Subcutaneous abdominal adipose tissue (tissue), 5 donors: ENCODE data around the gene CRYBG1.
A peak's percentile ranks its signal among the peaks of the same experiment; 100 is the strongest.

Source experiments
- H3K27ac ChIP-seq: one replicate; pipeline ENCODE4 v1.7.0; 2013; ENCODE audit warnings: low read depth, mild to moderate bottlenecking, inconsistent platforms, low read length, moderate library complexity
- H3K27me3 ChIP-seq, 5 donors: one replicate each; pipeline ENCODE4 v1.7.0; 2013; ENCODE audit warnings: low read length in 5 of 5, inconsistent platforms in 1 of 5; ENCODE audit not compliant: control insufficient read depth in 5 of 5, insufficient read depth in 4 of 5
- H3K36me3 ChIP-seq, 5 donors: one replicate each; pipeline ENCODE4 v1.7.0; 2013; ENCODE audit warnings: low read length in 5 of 5; ENCODE audit not compliant: control insufficient read depth in 5 of 5, insufficient read depth in 5 of 5
- H3K4me1 ChIP-seq, 5 donors: one replicate each; pipeline ENCODE4 v1.7.0; 2013; ENCODE audit warnings: low read length in 5 of 5, mild to moderate bottlenecking in 3 of 5, moderate library complexity in 1 of 5; ENCODE audit not compliant: control insufficient read depth in 5 of 5, insufficient read depth in 5 of 5
- H3K4me3 ChIP-seq, 5 donors: one replicate each; pipeline ENCODE4 v1.7.0; 2013; ENCODE audit warnings: low read length in 5 of 5, low read depth in 1 of 5
- H3K9ac ChIP-seq, 5 donors: one replicate each; pipeline ENCODE4 v1.7.0; 2013; ENCODE audit warnings: low read length in 5 of 5, mild to moderate bottlenecking in 4 of 5, moderate library complexity in 3 of 5
- H3K9me3 ChIP-seq, 5 donors: one replicate each; pipeline ENCODE4 v1.7.0; 2013; ENCODE audit warnings: low read length in 5 of 5; ENCODE audit not compliant: control insufficient read depth in 5 of 5
- donor health status: healthy.
- donor health status: healthy.
- donor health status: healthy.
- donor health status: healthy.
- donor health status: healthy.

Gene CRYBG1

GRCh38 chr6:106334646-106335448, 25.7 kb upstream of the CRYBG1 start:
- H3K4me1 ChIP-seq, result peaks cover 0 to 6% (median 5%) of the 10 kb centered on the region in 5 donors
- no peak overlapping the region for H3K27ac ChIP-seq
- no peaks in the 10 kb centered on the region for H3K36me3 ChIP-seq
- H3K27me3 ChIP-seq, result peaks cover 0 to 6% (median 0%) of the 10 kb centered on the region in 5 donors
- no peak overlapping the region for H3K4me3 ChIP-seq
- no peak overlapping the region for H3K9ac ChIP-seq
- H3K9me3 ChIP-seq, result no peaks in the 10 kb centered on the region

- Histone ChIP-seq H3K4me3 (no peak overlapping the region), H3K27ac (no peak overlapping the region), H3K9me3 (no peaks in the 10 kb centered on the region), H3K4me1 (peaks cover 0 to 6% (median 5%) of the 10 kb centered on the region in 5 donors), H3K9ac (no peak overlapping the region), H3K36me3 (no peaks in the 10 kb centered on the region), H3K27me3 (peaks cover 0 to 3% (median 0%) of the 10 kb centered on the region in 5 donors)
Measured at GRCh38 chr6:106339334-106340029, 21.0 kb upstream of the CRYBG1 start.

GRCh38 chr6:106347219-106347618, 13.3 kb upstream of the CRYBG1 start:
- H3K9ac ChIP-seq, result no peak overlapping the region

GRCh38 chr6:106356378-106356777, 4.1 kb upstream of the CRYBG1 start:
- H3K9ac ChIP-seq, result no peak overlapping the region
- no peaks in the 10 kb centered on the region for H3K36me3 ChIP-seq
- H3K4me1 ChIP-seq, result peaks cover 0 to 14% (median 12%) of the 10 kb centered on the region in 5 donors
- peaks cover 0 to 5% (median 0%) of the 10 kb centered on the region in 5 donors for H3K9me3 ChIP-seq
- no peak overlapping the region for H3K27ac ChIP-seq
- peaks cover 15 to 35% (median 32%) of the 10 kb centered on the region in 5 donors for H3K27me3 ChIP-seq
- no peak overlapping the region for H3K4me3 ChIP-seq

More at GRCh38 chr6:106347219-106347618, 13.3 kb upstream of the CRYBG1 start:
- Histone ChIP-seq H3K36me3 (no peaks in the 10 kb centered on the region), H3K27me3 (no peaks in the 10 kb centered on the region), H3K27ac (no peak overlapping the region), H3K4me1 (no peaks in the 10 kb centered on the region), H3K4me3 (no peak overlapping the region), H3K9me3 (no peaks in the 10 kb centered on the region)

- Histone ChIP-seq H3K4me3 (peak overlapping the region in 4 of 5 donors; percentile 36 to 65 (median 57)), H3K9me3 (no peaks in the 10 kb centered on the region), H3K36me3 (no peaks in the 10 kb centered on the region), H3K4me1 (peaks cover 0 to 14% (median 12%) of the 10 kb centered on the region in 5 donors), H3K27ac (no peak overlapping the region), H3K27me3 (peaks cover 17 to 36% (median 30%) of the 10 kb centered on the region in 5 donors), H3K9ac (no peak overlapping the region)
Measured at GRCh38 chr6:106359959-106360409, 533 bp upstream of the CRYBG1 start.

GRCh38 chr6:106360989-106361430, 493 bp downstream of the CRYBG1 start:
- Histone ChIP-seq H3K9ac (peak overlapping the region in 1 of 5 donors; percentile 30), H3K4me1 (peaks cover 0 to 14% (median 12%) of the 10 kb centered on the region in 5 donors), H3K4me3 (peak overlapping the region; percentile 2 to 65 (median 50)), H3K27me3 (peaks cover 17 to 36% (median 30%) of the 10 kb centered on the region in 5 donors), H3K36me3 (no peaks in the 10 kb centered on the region), H3K9me3 (no peaks in the 10 kb centered on the region), H3K27ac (no peak overlapping the region)

GRCh38 chr6:106363401-106364138, 3.1 kb downstream of the CRYBG1 start:
- Histone ChIP-seq H3K27me3 (peaks cover 17 to 25% (median 17%) of the 10 kb centered on the region in 5 donors), H3K27ac (no peak overlapping the region), H3K36me3 (no peaks in the 10 kb centered on the region), H3K4me1 (peaks cover 0 to 14% (median 12%) of the 10 kb centered on the region in 5 donors), H3K9me3 (no peaks in the 10 kb centered on the region), H3K9ac (no peak overlapping the region), H3K4me3 (no peak overlapping the region)

GRCh38 chr6:106369739-106370138, 9.2 kb downstream of the CRYBG1 start:
- no peaks in the 10 kb centered on the region for H3K36me3 ChIP-seq
- H3K27me3 ChIP-seq, result peaks cover 0 to 3% (median 0%) of the 10 kb centered on the region in 5 donors
- no peaks in the 10 kb centered on the region for H3K9me3 ChIP-seq
- H3K4me3 ChIP-seq, result no peak overlapping the region
- H3K4me1 ChIP-seq, result no peaks in the 10 kb centered on the region
- no peak overlapping the region for H3K9ac ChIP-seq
- no peak overlapping the region for H3K27ac ChIP-seq

GRCh38 chr6:106370639-106371038, 10.1 kb downstream of the CRYBG1 start:
- no peak overlapping the region for H3K27ac ChIP-seq
- H3K36me3 ChIP-seq, result no peaks in the 10 kb centered on the region
- no peak overlapping the region for H3K4me3 ChIP-seq
- no peak overlapping the region for H3K9ac ChIP-seq
- no peaks in the 10 kb centered on the region for H3K9me3 ChIP-seq
- H3K4me1 ChIP-seq, result no peaks in the 10 kb centered on the region
- H3K27me3 ChIP-seq, result peaks cover 0 to 3% (median 0%) of the 10 kb centered on the region in 5 donors
